Kidney (tissue), 14 donors: ENCODE data around the gene IP6K3. TPM values are rescaled to one million over a fixed set of nuclear protein-coding genes. Genes with fewer than 3 reads are reported as not detected.

Source experiments
- DNase-seq, 5 donors: peaks; one replicate each; pipeline ENCODE4 v3.0.0-alpha.2; 2013 to 2020
- FAIRE-seq: peaks from 2 replicates; lab custom pipeline; 2012; peaks lifted over from hg19 to GRCh38; lab: Jason Lieb, UNC
- H3K27ac ChIP-seq, 2 donors: one replicate each; pipeline ENCODE4 v1.7.0; 2013; ENCODE audit warnings: low read depth in 2 of 2, low read length in 2 of 2, inconsistent platforms in 1 of 2
- H3K27me3 ChIP-seq: one replicate; pipeline ENCODE4 v1.7.1; 2013; ENCODE audit warnings: low read length, inconsistent platforms; ENCODE audit not compliant: control insufficient read depth, insufficient read depth
- H3K36me3 ChIP-seq, 3 donors: one replicate each; pipeline versions ENCODE4 v1.7.0 to v1.7.1; 2013; ENCODE audit warnings: low read length in 3 of 3, control low read depth in 1 of 3, inconsistent platforms in 1 of 3; ENCODE audit not compliant: insufficient read depth in 3 of 3, control insufficient read depth in 2 of 3
- H3K4me1 ChIP-seq, 3 donors: one replicate each; pipeline versions ENCODE4 v1.7.0 to v1.7.1; 2013; ENCODE audit warnings: low read length in 3 of 3, inconsistent platforms in 1 of 3, low read depth in 1 of 3; ENCODE audit not compliant: control insufficient read depth in 2 of 3, insufficient read depth in 2 of 3
- H3K4me3 ChIP-seq, 3 donors: one replicate each; pipeline versions ENCODE4 v1.7.0 to v1.8.1; 2013; ENCODE audit warnings: low read length in 3 of 3, control low read depth in 1 of 3, inconsistent platforms in 1 of 3
- H3K9ac ChIP-seq, 3 donors: one replicate each; pipeline versions ENCODE4 v1.7.0 to v1.7.1; 2013; ENCODE audit warnings: low read length in 3 of 3, control low read depth in 1 of 3, inconsistent platforms in 1 of 3
- H3K9me3 ChIP-seq, 3 donors: one replicate each; pipeline versions ENCODE4 v1.7.0 to v1.7.1; 2013; ENCODE audit warnings: low read length in 3 of 3, control low read depth in 1 of 3, inconsistent platforms in 1 of 3; ENCODE audit not compliant: control insufficient read depth in 2 of 3, insufficient read depth in 1 of 3
- intact Hi-C: fragments of 100-400 bp; cut with DNase I; formaldehyde crosslinking; loops from one replicate; pipeline ENCODE4 v1.11.1; 2022
- polyA plus RNA-seq: library from polyadenylated mRNA; stranded (reverse); fragments of 350-450 nt; fragmentation: Illumina TruSeq; extraction: RNeasy Lipid Tissue Mini Kit (QIAGEN cat#74804); gene quantifications from one replicate; pipeline ENCODE4 v1.2.3, GENCODE V29; 2014; ENCODE audit warnings: low read depth, low replicate concordance; ENCODE audit not compliant: insufficient read depth
- total RNA-seq: library from RNA; stranded (reverse); fragmentation: NEBNext Ultra II Directional; extraction: Animal tissue kit (Norgen Biotek cat#: 25700); gene quantifications from one replicate; pipeline ENCODE4 v1.2.1, GENCODE V29; 2021
- TF ChIP-seq, protein P1 (sequence below): IDR thresholded peaks from 3 replicates; pipeline ENCODE4 v1.5.1; 2012; ENCODE audit warnings: mild to moderate bottlenecking, moderate library complexity, borderline replicate concordance; ENCODE audit not compliant: insufficient read depth; ENCODE audit errors: extremely low read depth
- donor health status: control.
- donor health status: control.
- donor health status: control.
- donor health status: control.
- donor health status: control.
- donor health status: DM: yes; HTN: yes; CAD: no.
- donor health status: Normal renal cell carcinoma (clear cell type).

The IP6K3 gene
- total and polyA plus RNA-seq, 2 donors from 2014 or later = 0.47 to 4.0 TPM

DNA sequence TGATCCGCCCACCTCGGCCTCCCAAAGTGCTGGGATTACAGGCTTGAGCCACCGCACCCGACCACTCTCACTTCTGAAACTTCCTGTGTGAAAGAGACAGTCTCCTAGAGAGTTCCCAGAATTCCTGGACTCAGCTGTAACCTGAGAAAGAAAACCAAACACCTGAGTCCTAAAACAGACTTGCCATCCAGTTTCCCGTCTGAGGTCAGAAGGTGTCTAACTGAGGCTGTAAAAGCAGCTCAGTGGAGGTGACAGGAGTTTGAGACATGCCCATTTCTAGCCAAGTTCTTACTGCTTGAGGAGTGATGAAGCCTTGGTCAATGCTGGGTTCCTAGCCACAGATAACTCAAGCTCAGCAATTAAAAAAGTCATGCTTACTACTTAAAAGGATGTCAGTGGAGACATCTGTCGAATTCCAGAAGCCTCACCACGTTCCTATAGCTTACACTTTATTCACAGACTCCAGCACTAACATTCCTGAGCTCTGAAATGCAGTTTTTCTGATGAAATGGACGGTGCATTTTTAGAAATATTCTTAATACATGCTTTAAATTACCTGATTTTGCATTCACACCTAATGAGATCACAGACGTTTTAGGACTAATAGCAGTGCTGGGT is 41.3 kb downstream of the IP6K3 start:
- Histone ChIP-seq H3K27me3 (no peaks in the 10 kb centered on the region), H3K4me1 (peaks cover under 1 to 2% (median 1%) of the 10 kb centered on the region in 3 donors), H3K9me3 (no peaks in the 10 kb centered on the region), H3K9ac (no peak overlapping the region), H3K4me3 (no peak overlapping the region), H3K36me3 (peaks cover 0 to 12% (median 0%) of the 10 kb centered on the region in 3 donors), H3K27ac (no peak overlapping the region)
- DNase-seq = peak in 4 of 5 donors; percentile 17 to 82 (median 52)
- TF ChIP-seq, protein P1, sequence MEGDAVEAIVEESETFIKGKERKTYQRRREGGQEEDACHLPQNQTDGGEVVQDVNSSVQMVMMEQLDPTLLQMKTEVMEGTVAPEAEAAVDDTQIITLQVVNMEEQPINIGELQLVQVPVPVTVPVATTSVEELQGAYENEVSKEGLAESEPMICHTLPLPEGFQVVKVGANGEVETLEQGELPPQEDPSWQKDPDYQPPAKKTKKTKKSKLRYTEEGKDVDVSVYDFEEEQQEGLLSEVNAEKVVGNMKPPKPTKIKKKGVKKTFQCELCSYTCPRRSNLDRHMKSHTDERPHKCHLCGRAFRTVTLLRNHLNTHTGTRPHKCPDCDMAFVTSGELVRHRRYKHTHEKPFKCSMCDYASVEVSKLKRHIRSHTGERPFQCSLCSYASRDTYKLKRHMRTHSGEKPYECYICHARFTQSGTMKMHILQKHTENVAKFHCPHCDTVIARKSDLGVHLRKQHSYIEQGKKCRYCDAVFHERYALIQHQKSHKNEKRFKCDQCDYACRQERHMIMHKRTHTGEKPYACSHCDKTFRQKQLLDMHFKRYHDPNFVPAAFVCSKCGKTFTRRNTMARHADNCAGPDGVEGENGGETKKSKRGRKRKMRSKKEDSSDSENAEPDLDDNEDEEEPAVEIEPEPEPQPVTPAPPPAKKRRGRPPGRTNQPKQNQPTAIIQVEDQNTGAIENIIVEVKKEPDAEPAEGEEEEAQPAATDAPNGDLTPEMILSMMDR = no peak
- intact Hi-C loops = no loop called here
- FAIRE-seq = no peak

DNA sequence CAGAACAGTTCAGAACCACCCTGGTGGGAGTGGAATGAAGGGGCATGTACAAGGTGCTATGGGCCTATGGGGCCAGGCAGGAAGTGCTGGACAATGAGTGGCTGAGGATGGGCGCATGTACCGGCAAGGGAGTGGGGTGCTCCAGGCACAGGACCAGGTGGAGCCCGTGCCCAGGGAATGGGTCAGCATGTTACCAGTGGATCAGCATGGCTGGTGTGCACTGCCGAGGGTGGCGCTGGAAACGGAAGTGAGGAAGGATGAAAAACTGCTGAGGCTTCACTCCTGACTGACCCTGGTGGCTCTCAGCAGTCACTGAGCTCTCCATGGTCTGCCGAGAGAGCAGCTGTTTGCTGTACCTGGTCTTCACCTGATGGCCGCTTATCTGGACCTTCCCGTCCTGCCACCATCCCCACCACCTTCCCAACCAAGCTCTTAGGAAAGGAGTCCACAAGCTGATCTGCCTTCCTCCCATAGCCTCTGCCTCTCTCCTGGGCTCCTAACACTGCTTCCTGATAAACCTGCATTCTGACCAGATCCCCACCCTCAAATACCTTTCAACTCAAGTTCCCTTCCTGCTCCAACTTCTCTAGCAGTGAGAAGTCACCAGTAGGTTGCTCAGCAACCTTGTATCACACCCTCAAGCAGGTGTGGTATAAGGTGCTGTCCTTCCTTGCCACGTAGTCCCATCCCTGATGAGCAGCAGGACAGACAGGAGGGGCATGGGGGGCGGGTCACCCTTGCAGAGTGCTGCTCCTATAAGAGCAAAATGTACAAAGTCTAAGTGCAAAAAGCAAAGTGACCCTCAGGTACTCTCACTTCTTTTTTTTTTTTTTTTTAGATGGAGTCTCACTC is 42.3 kb downstream of the IP6K3 start:
- Histone ChIP-seq H3K36me3 (peaks cover 0 to 8% (median 0%) of the 10 kb centered on the region in 3 donors), H3K9ac (no peak overlapping the region), H3K4me3 (no peak overlapping the region), H3K27ac (peak overlapping the region in 1 of 2 donors; percentile 9), H3K9me3 (no peaks in the 10 kb centered on the region), H3K27me3 (no peaks in the 10 kb centered on the region), H3K4me1 (no peaks in the 10 kb centered on the region)
- FAIRE-seq (no peak), DNase-seq (peak in 1 of 5 donors; percentile 66)
- intact Hi-C loops = no loop called here
- TF ChIP-seq, protein P1 = no peak

DNA sequence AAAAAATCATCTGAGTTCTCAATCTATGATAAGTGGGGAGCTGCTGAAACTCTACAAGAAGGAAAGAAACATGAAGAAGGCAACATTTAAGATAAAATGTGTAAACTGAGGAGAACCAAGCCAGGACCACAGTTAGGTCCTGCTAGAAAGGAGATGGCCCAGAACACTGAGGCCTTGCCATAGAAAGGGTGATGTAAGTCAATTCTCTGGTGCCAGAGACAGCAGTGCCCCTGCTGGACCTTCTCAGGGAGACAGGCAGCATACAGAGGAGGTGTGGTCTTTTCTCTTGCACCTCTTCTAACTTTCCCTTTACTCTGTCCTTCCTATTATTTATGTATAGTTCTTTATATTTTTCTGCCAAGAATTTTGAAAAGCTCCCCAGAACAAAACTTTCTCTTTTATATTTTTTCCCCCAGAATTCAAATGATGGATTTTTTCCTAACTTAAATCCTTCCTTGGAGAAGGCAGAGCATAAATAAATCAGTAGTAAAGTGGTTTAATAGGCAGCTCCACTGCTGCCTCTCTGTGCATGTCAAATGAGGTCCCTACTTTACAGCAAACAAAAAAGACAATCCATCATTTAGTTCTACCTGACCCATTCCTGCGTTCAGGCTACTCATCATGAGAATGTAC is 44.2 kb downstream of the IP6K3 start:
- H3K36me3 ChIP-seq = peaks cover 0 to 6% (median 4%) of the 10 kb centered on the region in 3 donors
- TF ChIP-seq, protein P1 = no peak
- peak in 4 of 5 donors; percentile 33 to 52 (median 44) for DNase-seq
- H3K27ac ChIP-seq = no peak overlapping the region
- intact Hi-C loops = no loop called here
- no peak overlapping the region for H3K4me3 ChIP-seq
- H3K9me3 ChIP-seq = no peaks in the 10 kb centered on the region
- FAIRE-seq = no peak
- no peaks in the 10 kb centered on the region for H3K27me3 ChIP-seq
- no peak overlapping the region for H3K9ac ChIP-seq
- H3K4me1 ChIP-seq = peaks cover 0 to 3% (median 0%) of the 10 kb centered on the region in 3 donors
